Astrocyte of the spinal cord (primary cell): ENCODE results near the gene TCF15.

Experiments used
- DNase-seq: peaks from one replicate; pipeline ENCODE4 v3.0.0; 2011; ENCODE audit warnings: low read depth, low spot score
- H3K4me3 ChIP-seq: 2 replicates; pipeline ENCODE4 v1.5.1; 2011; ENCODE audit warnings: low read depth, mild to moderate bottlenecking, low read length, moderate library complexity
- CTCF ChIP-seq: IDR thresholded peaks from 2 replicates; pipeline ENCODE4 v1.5.1; 2012; ENCODE audit warnings: low read depth, mild to moderate bottlenecking, low read length, inconsistent platforms
- in situ Hi-C: cut with HindIII; loops from 2 replicates; pipeline ENCODE4 v1.10.0; 2017; ENCODE audit warnings: low sequenced_read_pairs

Gene TCF15

GRCh38 chr20:574297-574942, 35.7 kb downstream of the TCF15 start:
- in situ Hi-C loops, result no loop called here
- DNase-seq, result no peak
- H3K4me3 ChIP-seq, result no peak overlapping the region
- TF ChIP-seq CTCF, result no peak

- in situ Hi-C loops, result no loop called here
- no peak for DNase-seq
- H3K4me3 ChIP-seq, result no peak overlapping the region
- no peak for TF ChIP-seq CTCF
These were observed 36.5 kb downstream of the TCF15 start for GRCh38 chr20:573414-574296.

GRCh38 chr20:572727-573126, 37.4 kb downstream of the TCF15 start:
- H3K4me3 ChIP-seq, result no peak overlapping the region
- DNase-seq, result no peak
- in situ Hi-C loops, result no loop called here
- no peak for TF ChIP-seq CTCF

- no peak for DNase-seq
- TF ChIP-seq CTCF, result no peak
- in situ Hi-C loops, result no loop called here
- no peak overlapping the region for H3K4me3 ChIP-seq
These were observed 38.2 kb downstream of the TCF15 start for GRCh38 chr20:571754-572441.

GRCh38 chr20:568673-569415, 41.3 kb downstream of the TCF15 start:
- no peak for TF ChIP-seq CTCF
- H3K4me3 ChIP-seq, result no peak overlapping the region
- no peak for DNase-seq
- in situ Hi-C loops, result no loop called here

GRCh38 chr20:568097-568652, 41.9 kb downstream of the TCF15 start:
- in situ Hi-C loops, result no loop called here
- no peak for TF ChIP-seq CTCF

More at GRCh38 chr20:568097-568652, 41.9 kb downstream of the TCF15 start:
- no peak for DNase-seq
- H3K4me3 ChIP-seq, result no peak overlapping the region
